GM23248 (cell line): Measurements from ENCODE around the gene ZNF521.

Source experiments
- EZH2 ChIP-seq: fragments of 200-600 bp; sonication (generic); IDR thresholded peaks from 2 replicates; pipeline ENCODE4 v1.6.1; 2018; ENCODE audit warnings: antibody characterized with exemption, mild to moderate bottlenecking; ENCODE audit not compliant: insufficient read depth, poor library complexity, severe bottlenecking
- EZH2phosphoT487 ChIP-seq: fragments of 200-600 bp; sonication (generic); IDR thresholded peaks from 2 replicates; pipeline ENCODE4 v1.6.1; 2018; ENCODE audit warnings: antibody characterized with exemption, moderate library complexity, mild to moderate bottlenecking, low read depth; ENCODE audit not compliant: insufficient read depth

DNA sequence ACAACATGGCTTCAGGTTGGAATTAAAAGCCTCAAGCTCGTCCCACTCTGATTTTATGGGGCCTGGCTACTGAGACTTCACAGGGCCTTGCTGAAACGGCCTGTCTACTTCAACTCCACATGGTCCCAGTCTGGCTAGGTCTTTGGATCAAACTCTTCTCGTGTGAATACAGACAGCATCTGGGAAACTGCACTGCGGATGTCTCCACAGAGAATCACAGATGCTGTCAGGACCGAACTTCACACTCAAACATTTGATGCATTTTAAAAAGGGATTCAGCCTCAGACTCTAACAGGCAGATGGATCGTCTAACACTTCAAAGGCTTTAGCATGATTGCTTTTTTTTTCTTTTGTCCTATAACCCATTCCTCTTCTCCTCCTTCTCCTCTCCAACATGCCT lies 198.5 kb downstream of the ZNF521 start:
- TF ChIP-seq EZH2: no peak
- no peak for TF ChIP-seq EZH2phosphoT487
